Caco-2 (cell line): ENCODE measurements around the gene AGPS. TPM values are rescaled to one million over a fixed set of nuclear protein-coding genes. Genes with fewer than 3 reads are reported as not detected.

ENCODE experiments used
- BruUV-seq: library from RNA; stranded (reverse); fragments of 400-500 nt; replicated peaks from 2 replicates; lab custom pipeline; 2021; lab: Mats Ljungman, UMichigan
- CTCF ChIA-PET: fragments of 300-600 bp; sonication (Branson Sonifier 250); formaldehyde crosslinking; loops from one replicate; lab custom pipeline; 2022; ENCODE audit warnings: antibody characterized with exemption; lab: Charles Lee
- POLR2A ChIA-PET: fragments of 300-600 bp; sonication (Branson Sonifier 250); formaldehyde crosslinking; loops from one replicate; lab custom pipeline; 2022; ENCODE audit warnings: antibody characterized with exemption; lab: Charles Lee
- DNase-seq, 2 experiments: peaks; one replicate each; pipeline versions ENCODE4 v3.0.0 to v3.0.0-alpha.2; 2020 to 2022
- H3K27me3 ChIP-seq: replicated peaks from 2 replicates; pipeline ENCODE4 v1.6.0; 2011; ENCODE audit warnings: low read length; ENCODE audit not compliant: control insufficient read depth, insufficient read depth
- H3K36me3 ChIP-seq: 2 replicates; pipeline ENCODE4 v1.5.1; 2011; ENCODE audit warnings: low read length; ENCODE audit not compliant: control insufficient read depth, insufficient read depth
- H3K4me1 ChIP-seq: fragments of 250-450 bp; sonication (Bioruptor Pico); 2 replicates; pipeline ENCODE4 v1.5.1; 2020; ENCODE audit warnings: mild to moderate bottlenecking
- H3K4me3 ChIP-seq: 2 replicates; pipeline ENCODE4 v1.5.1; 2011; ENCODE audit warnings: low read depth, mild to moderate bottlenecking, control low read depth, low read length
- H3K9me3 ChIP-seq: fragments of 250-450 bp; sonication (Bioruptor Pico); 2 replicates; pipeline ENCODE4 v1.5.1; 2020; ENCODE audit warnings: mild to moderate bottlenecking, moderate library complexity
- H3K27ac Mint-ChIP-seq: one replicate; pipeline ENCODE4 v1.8.0; 2022; ENCODE audit warnings: mixed read lengths; ENCODE audit not compliant: unreplicated experiment
- H3K27me3 Mint-ChIP-seq: one replicate; pipeline ENCODE4 v1.8.0; 2022; ENCODE audit warnings: mixed read lengths; ENCODE audit not compliant: insufficient read depth, unreplicated experiment
- H3K36me3 Mint-ChIP-seq: one replicate; pipeline ENCODE4 v1.8.0; 2022; ENCODE audit warnings: mild to moderate bottlenecking, mixed read lengths; ENCODE audit not compliant: insufficient read depth, unreplicated experiment
- H3K4me1 Mint-ChIP-seq: one replicate; pipeline ENCODE4 v1.8.0; 2022; ENCODE audit warnings: low read depth, mixed read lengths; ENCODE audit not compliant: unreplicated experiment
- H3K4me3 Mint-ChIP-seq: one replicate; pipeline ENCODE4 v1.8.0; 2022; ENCODE audit warnings: mild to moderate bottlenecking, moderate library complexity, mixed read lengths; ENCODE audit not compliant: unreplicated experiment
- H3K9me3 Mint-ChIP-seq: one replicate; pipeline ENCODE4 v1.8.0; 2022; ENCODE audit warnings: mixed read lengths; ENCODE audit not compliant: unreplicated experiment
- CTCF ChIP-seq, 2 experiments: fragments of 200-600 bp in 1 of 2; IDR thresholded peaks; 1 replicate in 1 of 2; 2 replicates in 1 of 2; pipeline versions ENCODE4 v1.5.1 to v1.8.0; 2011 to 2022; ENCODE audit warnings: antibody characterized with exemption in 1 of 2, control low read depth in 1 of 2, inconsistent platforms in 1 of 2, low read depth in 1 of 2, low read length in 1 of 2, mild to moderate bottlenecking in 1 of 2, moderate library complexity in 1 of 2; ENCODE audit not compliant: insufficient read depth in 1 of 2, severe bottlenecking in 1 of 2, unreplicated experiment in 1 of 2
- intact Hi-C: fragments of 100-400 bp; cut with micrococcal nuclease; formaldehyde crosslinking; loops from one replicate; pipeline ENCODE4 v1.10.0; 2022; ENCODE audit not compliant: unreplicated experiment
- total RNA-seq: library from RNA; stranded (reverse); gene quantifications from 2 replicates; pipeline ENCODE4 v1.2.3, GENCODE V29; 2022

AGPS gene
- total RNA-seq, 1 experiment from 2014 or later: 105 TPM

- intact Hi-C loops: loop anchor here (5.0 to 10.0 kb wide), 2 partner anchors 40 to 213 kb away; no protein-coding TSS in a partner anchor
- no peaks in the 10 kb centered on the region for H3K9me3 ChIP-seq
- Mint-ChIP-seq H3K27me3 (no peaks in the 10 kb centered on the region), H3K36me3 (peaks cover 13% of the 10 kb centered on the region), H3K4me3 (peak overlapping the region; percentile 84), H3K27ac (peak overlapping the region; percentile 82), H3K4me1 (peaks cover 24% of the 10 kb centered on the region), H3K9me3 (no peaks in the 10 kb centered on the region)
- ChIA-PET CTCF (interaction anchor here (0.6 to 1.0 kb wide), 2 partner anchors 37 to 243 kb away, joined by 4 to 5 read pairs; no protein-coding TSS in a partner anchor), POLR2A (interaction anchor here (0.6 to 2.6 kb wide), 4 partner anchors 8 to 130 kb away, joined by 3 to 14 read pairs (median 4); partner anchors contain the start of gene NFE2L2)
- BruUV-seq: TSS peak; percentile 56
- H3K27me3 ChIP-seq: no peaks in the 10 kb centered on the region
- no peak for TF ChIP-seq CTCF (IDR thresholded peaks at IDR 0.05; ENCODE audit: insufficient read depth in 1 of 2, low read depth in 1 of 2, low read length in 1 of 2, severe bottlenecking in 1 of 2, unreplicated experiment in 1 of 2)
- peak overlapping the region; percentile 100 for H3K4me3 ChIP-seq
- no peaks in the 10 kb centered on the region for H3K36me3 ChIP-seq
- no peak for DNase-seq
- peaks cover 44% of the 10 kb centered on the region for H3K4me1 ChIP-seq
These were observed 676 bp upstream of the AGPS start for GRCh38 chr2:177391822-177392372.

DNA sequence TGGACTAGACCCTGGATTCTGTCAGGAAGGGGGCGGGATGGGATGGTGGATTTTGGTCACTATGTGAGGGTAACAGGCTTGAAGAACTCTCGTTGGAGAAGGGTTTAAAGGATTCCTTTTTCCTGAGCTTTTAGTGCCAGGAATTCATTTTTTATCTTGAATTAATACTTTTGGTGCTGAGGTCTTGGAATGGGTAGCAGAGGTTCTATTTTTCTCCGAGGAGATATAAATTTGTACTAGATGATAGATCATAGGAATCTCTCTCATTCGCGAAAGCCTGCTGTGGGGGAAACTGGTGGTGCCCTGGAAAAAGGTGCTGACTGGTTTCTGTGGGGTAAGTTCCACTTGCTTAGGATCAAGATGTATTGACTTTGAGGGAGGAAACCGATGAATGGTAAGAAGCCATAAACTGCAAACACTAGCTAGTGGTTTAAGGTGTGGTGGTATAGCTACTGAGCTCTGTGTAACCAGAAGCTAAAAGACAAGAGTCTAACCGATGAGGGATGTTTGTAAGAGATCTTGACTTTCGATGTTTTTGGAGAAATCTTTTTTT is 706 bp downstream of the AGPS start:
- H3K9me3 Mint-ChIP-seq: no peaks in the 10 kb centered on the region
- Histone ChIP-seq H3K27me3 (no peaks in the 10 kb centered on the region), H3K4me1 (peaks cover 57% of the 10 kb centered on the region), H3K9me3 (no peaks in the 10 kb centered on the region), H3K36me3 (no peaks in the 10 kb centered on the region; the same call in 1 of the 2 replicates), H3K4me3 (peak overlapping the region; percentile 100)
- peaks cover 26% of the 10 kb centered on the region for H3K4me1 Mint-ChIP-seq
- H3K36me3 Mint-ChIP-seq: peaks cover 22% of the 10 kb centered on the region
- H3K4me3 Mint-ChIP-seq: peak overlapping the region; percentile 84
- H3K27ac Mint-ChIP-seq: peak overlapping the region; percentile 82
- CTCF ChIA-PET: interaction anchor here (0.7 to 1.2 kb wide), 5 partner anchors 23 to 1123 kb away, joined by 5 to 7 read pairs (median 6); no protein-coding TSS in a partner anchor
- no peaks in the 10 kb centered on the region for H3K27me3 Mint-ChIP-seq
- POLR2A ChIA-PET: interaction anchor here (0.7 to 2.6 kb wide), 2 partner anchors 12 to 128 kb away, joined by 6 to 14 read pairs; partner anchors contain the start of gene NFE2L2
- BruUV-seq: TSS peak; percentile 56
- no peak for DNase-seq
- intact Hi-C loops: loop anchor here (5.0 to 10.0 kb wide), 2 partner anchors 41 to 212 kb away; no protein-coding TSS in a partner anchor
- TF ChIP-seq CTCF (IDR thresholded peaks at IDR 0.05; ENCODE audit: insufficient read depth in 1 of 2, low read depth in 1 of 2, low read length in 1 of 2, severe bottlenecking in 1 of 2, unreplicated experiment in 1 of 2): no peak

GRCh38 chr2:177393824-177394593 is 1.4 kb downstream of the AGPS start:
- Mint-ChIP-seq H3K4me1 (peaks cover 34% of the 10 kb centered on the region), H3K27ac (peak overlapping the region; percentile 82)

More at GRCh38 chr2:177393824-177394593, 1.4 kb downstream of the AGPS start:
- no peaks in the 10 kb centered on the region for H3K9me3 ChIP-seq
- peak overlapping the region; percentile 100 for H3K4me3 ChIP-seq
- ChIA-PET CTCF (interaction anchor here (0.7 to 1.2 kb wide), 5 partner anchors 22 to 1124 kb away, joined by 5 to 7 read pairs (median 6); no protein-coding TSS in a partner anchor), POLR2A (interaction anchor here (0.7 to 2.6 kb wide), 2 partner anchors 11 to 129 kb away, joined by 6 to 14 read pairs; partner anchors contain the start of gene NFE2L2)
- DNase-seq: no peak
- BruUV-seq: no TSS peak
- H3K27me3 Mint-ChIP-seq: no peaks in the 10 kb centered on the region
- H3K4me1 ChIP-seq: peaks cover 65% of the 10 kb centered on the region
- H3K4me3 Mint-ChIP-seq: peak overlapping the region; percentile 84
- H3K36me3 Mint-ChIP-seq: peaks cover 22% of the 10 kb centered on the region
- H3K27me3 ChIP-seq: no peaks in the 10 kb centered on the region
- TF ChIP-seq CTCF (IDR thresholded peaks at IDR 0.05; ENCODE audit: insufficient read depth in 1 of 2, low read depth in 1 of 2, low read length in 1 of 2, severe bottlenecking in 1 of 2, unreplicated experiment in 1 of 2): no peak
- no peaks in the 10 kb centered on the region; the same call in 1 of the 2 replicates for H3K36me3 ChIP-seq
- H3K9me3 Mint-ChIP-seq: no peaks in the 10 kb centered on the region
- intact Hi-C loops: loop anchor here (5.0 to 10.0 kb wide), 2 partner anchors 42 to 211 kb away; no protein-coding TSS in a partner anchor
